Upper lobe of left lung (tissue), 4 donors: Measurements from ENCODE around the gene PTPN12.

Experiments used
- EP300 ChIP-seq, 4 donors: sonication (generic); formaldehyde crosslinking; IDR thresholded peaks; one replicate each; pipeline ENCODE4 v1.5.1; 2017; ENCODE audit warnings: antibody characterized with exemption in 4 of 4, control low read depth in 2 of 4
- TF ChIP-seq, protein P1 (sequence below), 6 experiments: fragments of 450-650 bp in 4 of 6; fragments of 200-600 bp in 2 of 6; sonication (generic) in 2 of 6; IDR thresholded peaks; one replicate each; pipeline ENCODE4 v1.5.1; 2016 to 2019; ENCODE audit warnings: antibody characterized with exemption in 6 of 6

DNA sequence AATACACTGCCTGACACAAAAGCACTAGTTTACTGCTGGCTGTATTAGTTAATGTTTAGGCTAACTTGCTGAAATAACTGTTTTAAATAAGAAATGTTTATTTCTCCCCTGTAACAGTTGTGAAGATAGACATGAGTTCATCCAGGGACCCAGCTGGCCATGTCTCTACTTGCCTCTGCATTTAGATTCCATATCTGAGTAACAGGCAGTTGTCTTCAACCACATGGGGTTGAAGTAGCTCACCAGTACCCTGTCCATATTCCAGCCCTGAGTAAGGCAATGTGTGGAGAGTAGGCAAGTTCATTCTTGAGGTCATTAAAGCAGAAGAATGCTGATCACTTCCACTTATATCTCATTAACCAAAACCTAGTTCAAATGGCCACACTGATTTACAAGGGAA is 128.1 kb downstream of the PTPN12 start:
- TF ChIP-seq, protein P1, sequence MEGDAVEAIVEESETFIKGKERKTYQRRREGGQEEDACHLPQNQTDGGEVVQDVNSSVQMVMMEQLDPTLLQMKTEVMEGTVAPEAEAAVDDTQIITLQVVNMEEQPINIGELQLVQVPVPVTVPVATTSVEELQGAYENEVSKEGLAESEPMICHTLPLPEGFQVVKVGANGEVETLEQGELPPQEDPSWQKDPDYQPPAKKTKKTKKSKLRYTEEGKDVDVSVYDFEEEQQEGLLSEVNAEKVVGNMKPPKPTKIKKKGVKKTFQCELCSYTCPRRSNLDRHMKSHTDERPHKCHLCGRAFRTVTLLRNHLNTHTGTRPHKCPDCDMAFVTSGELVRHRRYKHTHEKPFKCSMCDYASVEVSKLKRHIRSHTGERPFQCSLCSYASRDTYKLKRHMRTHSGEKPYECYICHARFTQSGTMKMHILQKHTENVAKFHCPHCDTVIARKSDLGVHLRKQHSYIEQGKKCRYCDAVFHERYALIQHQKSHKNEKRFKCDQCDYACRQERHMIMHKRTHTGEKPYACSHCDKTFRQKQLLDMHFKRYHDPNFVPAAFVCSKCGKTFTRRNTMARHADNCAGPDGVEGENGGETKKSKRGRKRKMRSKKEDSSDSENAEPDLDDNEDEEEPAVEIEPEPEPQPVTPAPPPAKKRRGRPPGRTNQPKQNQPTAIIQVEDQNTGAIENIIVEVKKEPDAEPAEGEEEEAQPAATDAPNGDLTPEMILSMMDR (IDR thresholded peaks at IDR 0.05) = no peak
- TF ChIP-seq EP300 (IDR thresholded peaks at IDR 0.05) = no peak
